ENCODE data around the gene OPN3. TPM values are rescaled to one million over a fixed set of nuclear protein-coding genes. Genes with fewer than 3 reads are reported as not detected.

OPN3 gene
- total and polyA plus RNA-seq, 2 of the 4 experiments (the other 2 are of a cell fraction) = 16.4 to 21.9 TPM

DNA sequence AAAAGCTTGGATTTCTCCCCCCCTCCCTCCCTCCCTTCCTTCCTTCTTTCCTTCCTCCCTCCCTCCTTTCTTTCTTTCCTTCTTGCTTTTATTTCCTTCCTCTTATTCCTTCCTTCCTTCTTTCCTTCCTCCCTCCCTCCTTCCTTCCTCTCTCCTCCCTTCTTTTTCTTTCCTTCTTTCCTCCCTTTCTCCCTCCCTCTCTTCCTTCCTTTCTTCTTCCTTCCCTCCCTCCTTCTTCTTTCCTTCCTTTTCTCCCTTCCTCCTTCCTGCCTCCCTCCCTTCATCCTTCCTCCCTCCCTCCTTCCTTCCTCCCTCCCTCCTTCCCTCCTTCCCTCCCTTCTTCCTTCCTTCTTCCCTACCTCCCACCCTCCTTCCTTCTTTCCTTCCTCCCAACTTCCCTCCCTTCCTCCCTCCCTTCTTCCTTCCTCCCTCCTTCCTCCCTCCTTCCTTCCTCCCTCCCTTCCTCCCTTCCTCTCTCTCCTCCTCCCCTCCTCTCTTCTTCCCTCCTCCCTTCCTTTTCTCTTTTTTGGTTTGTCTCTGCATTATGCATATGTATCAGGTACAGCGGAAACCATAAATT, 34.7 kb upstream of the OPN3 start:
- Histone ChIP-seq H3K4me3 (ENCODE audit: insufficient read depth, low read depth, low read length) (no peak overlapping the region), H3K9me1 (ENCODE audit: insufficient read depth, low read length) (no peaks in the 10 kb centered on the region), H3K14ac (replicated peaks; ENCODE audit: low read depth, low read length) (no peak overlapping the region), H2BK5ac (ENCODE audit: low read depth, low read length, poor library complexity, severe bottlenecking) (no peak overlapping the region), H4K5ac (ENCODE audit: low read depth, low read length) (no peak overlapping the region), H2AK5ac (ENCODE audit: low read depth, low read length) (no peak overlapping the region), H2BK15ac (ENCODE audit: low read depth, low read length) (no peak overlapping the region), H2AK9ac (replicated peaks; ENCODE audit: low read depth, low read length, poor library complexity) (no peak overlapping the region), H3K4me1 (ENCODE audit: control insufficient read depth, insufficient read depth, low read length) (no peaks in the 10 kb centered on the region), H3K9ac (ENCODE audit: low read depth, low read length) (no peak overlapping the region), H3K27me3 (ENCODE audit: control insufficient read depth, insufficient read depth, low read length) (peaks cover 2% of the 10 kb centered on the region; the same call in 1 of the 2 replicates), H4K8ac (ENCODE audit: low read depth in 2 of 2, low read length in 2 of 2) (no peak overlapping the region), H3K56ac (ENCODE audit: extremely low read depth, insufficient read depth, low read length) (no peak overlapping the region), H2BK120ac (ENCODE audit: low read depth, low read length) (no peak overlapping the region), H3K36me3 (ENCODE audit: control insufficient read depth, insufficient read depth, low read length) (no peaks in the 10 kb centered on the region), H2AFZ (replicated peaks; ENCODE audit: low read length, poor library complexity) (no peak overlapping the region), H3K9me3 (ENCODE audit: control insufficient read depth, insufficient read depth, low read length) (no peaks in the 10 kb centered on the region), H3K18ac (ENCODE audit: low read depth, low read length) (no peak overlapping the region), H3K79me1 (ENCODE audit: low read depth in 1 of 2, low read length in 2 of 2) (no peaks in the 10 kb centered on the region), H4K91ac (ENCODE audit: insufficient read depth, low read depth, low read length) (no peak overlapping the region), H3K4ac (ENCODE audit: low read depth, low read length) (no peak overlapping the region), H2BK20ac (ENCODE audit: low read depth, low read length) (no peak overlapping the region), H3K27ac (ENCODE audit: insufficient read depth, low read length) (no peak overlapping the region), H3K23ac (ENCODE audit: low read depth, low read length) (no peak overlapping the region), H4K20me1 (ENCODE audit: insufficient read depth, low read length) (no peaks in the 10 kb centered on the region), H3K4me2 (ENCODE audit: low read depth, low read length) (no peak overlapping the region)
- dilution Hi-C loops (cut with HindIII; ENCODE audit: low sequenced_read_pairs, unreplicated experiment) (no loop called here), intact Hi-C loops (cut with micrococcal nuclease) (no loop called here), in situ Hi-C loops (cut with MboI; ENCODE audit: low sequenced_read_pairs) (no loop called here)
- ChIA-PET POLR2A (ENCODE audit: unreplicated experiment) (no interaction called here), CTCF (interaction anchor here (0.7 kb wide), 1 partner anchor 14 kb away, joined by 3 read pairs; no protein-coding TSS in a partner anchor)
- ATAC-seq (ENCODE audit: low read depth) = no peak
- BruUV-seq (replicated peaks) = no TSS peak
- DNase-seq = no peak
- TF ChIP-seq NFE2L2 (IDR thresholded peaks at IDR 0.05; ENCODE audit: low read depth, low read length) (no peak), CHD1 (IDR thresholded peaks at IDR 0.05; ENCODE audit: low read depth, low read length) (no peak), RAD21 (IDR thresholded peaks at IDR 0.05; ENCODE audit: low read length) (no peak), CEBPB (IDR thresholded peaks at IDR 0.05; ENCODE audit: low read depth, low read length) (no peak), POLR2A (IDR thresholded peaks at IDR 0.05; ENCODE audit: low read depth, low read length) (no peak), RFX5 (IDR thresholded peaks at IDR 0.05; ENCODE audit: low read depth, low read length) (no peak), MAZ (IDR thresholded peaks at IDR 0.05; ENCODE audit: borderline replicate concordance, low read depth, low read length) (no peak), MXI1 (IDR thresholded peaks at IDR 0.05; ENCODE audit: borderline replicate concordance, low read depth, low read length) (no peak)
- WGBS, 2 experiments (ENCODE audit: extremely low coverage in 2 of 2, insufficient read length in 1 of 2) = no CpG with 5 or more reads among the region's 1 CpG

All from IMR-90 (cell line).